ENCODE results near the gene AAK1. TPM values are rescaled to one million over a fixed set of nuclear protein-coding genes. Genes with fewer than 3 reads are reported as not detected.
A peak's percentile ranks its signal among the peaks of the same experiment; 100 is the strongest.

Gene AAK1
- total and polyA plus RNA-seq, 10 of the 15 experiments (the other 5 are each of a cell fraction or from before 2014, with no cell fraction given): 2.9 to 41.4 (median 17.5) TPM

DNA sequence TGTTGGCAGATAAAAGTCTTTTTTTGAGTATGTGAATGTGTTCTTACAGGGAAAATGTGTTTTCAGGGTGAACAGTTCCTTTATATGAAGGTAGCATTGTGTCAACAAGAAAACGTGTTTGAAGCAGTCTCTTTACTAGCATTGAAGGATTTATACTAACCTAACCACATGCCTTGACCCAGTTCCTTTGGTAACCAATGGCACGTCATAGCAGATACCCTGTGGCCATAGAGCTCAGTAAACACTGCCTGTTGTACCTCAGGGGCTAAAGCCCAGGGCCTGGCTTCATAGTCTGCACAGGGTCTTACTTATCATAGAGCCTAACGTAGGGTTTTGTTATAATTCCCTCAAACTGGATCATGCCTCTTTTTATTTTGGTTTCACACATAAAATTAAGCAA, 174.2 kb downstream of the AAK1 start (continued):
- TF ChIP-seq ZNF207 (IDR thresholded peaks at IDR 0.05; ENCODE audit: borderline replicate concordance) (no peak), MEF2B (IDR thresholded peaks at IDR 0.05; ENCODE audit: partially characterized antibody, poor library complexity, severe bottlenecking) (no peak), NFIC (IDR thresholded peaks at IDR 0.05; ENCODE audit: low read depth, low read length) (no peak)

DNA sequence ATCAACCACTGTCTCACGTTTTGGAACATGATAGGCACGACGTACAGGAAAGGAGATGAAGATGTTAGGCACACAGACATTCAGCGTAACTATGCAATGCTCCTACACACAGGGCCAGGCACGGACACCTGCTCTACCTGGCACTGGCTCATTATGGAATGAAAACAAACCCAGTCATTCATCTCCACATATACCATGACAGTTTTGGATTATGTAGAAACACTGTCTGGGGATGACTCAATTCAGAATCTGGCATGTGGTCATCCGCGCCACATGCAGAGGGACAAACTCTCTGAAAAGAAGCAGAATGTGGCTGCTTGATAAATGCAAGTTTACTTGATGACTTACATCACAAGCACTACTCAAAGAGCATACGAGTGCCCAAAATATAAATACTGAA, 176.8 kb downstream of the AAK1 start:
- no peak for ATAC-seq

More for the DNA sequence above, 176.8 kb downstream of the AAK1 start:
- TF ChIP-seq ZNF622 (IDR thresholded peaks at IDR 0.05) (no peak), ASH2L (IDR thresholded peaks at IDR 0.05; ENCODE audit: borderline replicate concordance, low read depth) (no peak), RUNX3 (IDR thresholded peaks at IDR 0.05; ENCODE audit: low read length) (peak; percentile 41; the same call in 1 of the 2 replicates), RBBP5 (conservative IDR thresholded peaks at IDR 0.05) (no peak)
- in situ Hi-C loops (cut with MboI) (no loop called here), intact Hi-C loops (cut with micrococcal nuclease; ENCODE audit: unreplicated experiment) (no loop called here)
- H3K9ac ChIP-seq (ENCODE audit: control insufficient read depth, insufficient read depth, low read length): no peak overlapping the region
- H3K27me3 ChIP-seq (replicated peaks in 1 of 2; ENCODE audit: control insufficient read depth in 2 of 2, insufficient read depth in 2 of 2, low read length in 1 of 2): no peaks in the 10 kb centered on the region
- no peak overlapping the region for H3K4me3 ChIP-seq
- H4K20me1 ChIP-seq (ENCODE audit: control insufficient read depth, insufficient read depth): no peaks in the 10 kb centered on the region
- no peaks in the 10 kb centered on the region; a peak in 1 of 4 replicates for H3K36me3 ChIP-seq (ENCODE audit: control insufficient read depth in 2 of 2, insufficient read depth in 2 of 2, low read length in 1 of 2)
- 77% methylated on average over 8 of the region's 8 CpGs for WGBS (ENCODE audit: insufficient coverage, insufficient replicate concordance, low lambda C conversion rate, missing lambda C conversion rate)
- FAIRE-seq (no peak), DNase-seq (ENCODE audit: low read depth, low spot score) (no peak)
- no peak overlapping the region for H3K4me2 ChIP-seq (ENCODE audit: control insufficient read depth, insufficient read depth)
- no peaks in the 10 kb centered on the region for H3K4me1 ChIP-seq (ENCODE audit: control insufficient read depth, insufficient read depth, low read length)
- no peak overlapping the region for H3K27ac ChIP-seq (ENCODE audit: control insufficient read depth, insufficient read depth)
- no peaks in the 10 kb centered on the region for H3K9me3 ChIP-seq (replicated peaks; ENCODE audit: control insufficient read depth, insufficient read depth, low read length)
- ChIA-PET POLR2A (no interaction called here), SMC1A (ENCODE audit: uncharacterized antibody, unreplicated experiment) (interaction anchor here (2.1 kb wide), 1 partner anchor 11 kb away, joined by 7 read pairs; no protein-coding TSS in a partner anchor), CTCF (interaction anchor here (1.0 kb wide), 1 partner anchor 9 kb away, joined by 3 read pairs; no protein-coding TSS in a partner anchor), RAD21 (ENCODE audit: unreplicated experiment) (no interaction called here)
- BruUV-seq (replicated peaks): no TSS peak
- H2AFZ ChIP-seq (ENCODE audit: control insufficient read depth, low read depth, low read length): no peak overlapping the region
- H3K79me2 ChIP-seq (ENCODE audit: control insufficient read depth, insufficient read depth, low read length): no peaks in the 10 kb centered on the region

Measured in GM12878 (cell line).